Measurements from ENCODE around the gene SBF2. TPM values are rescaled to one million over a fixed set of nuclear protein-coding genes. Genes with fewer than 3 reads are reported as not detected.

SBF2 gene
- total RNA-seq, 3 donors from 2014 or later (not counting 1 experiment from before 2014, with no cell fraction given) = 25.2 to 26.9 (median 26.3) TPM

GRCh38 chr11:10162222-10162621 lies 131.8 kb downstream of the SBF2 start:
- 91% methylated on average over 2 of the region's 2 CpGs for whole genome bisulfite sequencing (ENCODE audit: insufficient coverage)
- H3K27me3 ChIP-seq (ENCODE audit: control insufficient read depth, insufficient read depth, low read length) = no peaks in the 10 kb centered on the region
- no peak for DNase-seq
- H3K4me3 ChIP-seq (ENCODE audit: low read length) = no peak overlapping the region
- no peak overlapping the region for H3K27ac ChIP-seq (ENCODE audit: low read length)
- no peaks in the 10 kb centered on the region for H3K36me3 ChIP-seq (ENCODE audit: control insufficient read depth, insufficient read depth, low read length)
- no peaks in the 10 kb centered on the region for H3K9me3 ChIP-seq (ENCODE audit: control insufficient read depth, insufficient read depth, low read length)
- no peak for ATAC-seq
- no peak for TF ChIP-seq CTCF (IDR thresholded peaks at IDR 0.05)
- H3K4me1 ChIP-seq (ENCODE audit: control insufficient read depth, insufficient read depth, low read length) = no peaks in the 10 kb centered on the region
- Mint-ChIP-seq H3K27ac (no peak overlapping the region), H3K4me3 (no peak overlapping the region), H3K4me1 (peaks cover 13 to 23% of the 10 kb centered on the region in 2 donors), H3K36me3 (peaks cover 9% of the 10 kb centered on the region), H3K27me3 (ENCODE audit: low read depth in 2 of 2) (no peaks in the 10 kb centered on the region), H3K9me3 (peaks cover 3 to 8% of the 10 kb centered on the region in 2 donors)
- intact Hi-C loops (cut with micrococcal nuclease) = no loop called here

- no peaks in the 10 kb centered on the region for H3K27me3 ChIP-seq (ENCODE audit: control insufficient read depth, insufficient read depth, low read length)
- no peak overlapping the region for H3K27ac ChIP-seq (ENCODE audit: low read length)
- DNase-seq (no peak), ATAC-seq (no peak)
- H3K4me1 ChIP-seq (ENCODE audit: control insufficient read depth, insufficient read depth, low read length) = no peaks in the 10 kb centered on the region
- H3K9me3 Mint-ChIP-seq = peaks cover 3 to 8% of the 10 kb centered on the region in 2 donors
- H3K4me3 Mint-ChIP-seq = no peak overlapping the region
- no peaks in the 10 kb centered on the region for H3K36me3 ChIP-seq (ENCODE audit: control insufficient read depth, insufficient read depth, low read length)
- no peak for TF ChIP-seq CTCF (IDR thresholded peaks at IDR 0.05)
- H3K27me3 Mint-ChIP-seq (ENCODE audit: low read depth in 2 of 2) = no peaks in the 10 kb centered on the region
- peaks cover 13 to 23% of the 10 kb centered on the region in 2 donors for H3K4me1 Mint-ChIP-seq
- H3K36me3 Mint-ChIP-seq = peaks cover 9% of the 10 kb centered on the region
- no CpG with 5 or more reads among the region's 2 CpGs for WGBS (ENCODE audit: insufficient coverage)
- no peaks in the 10 kb centered on the region for H3K9me3 ChIP-seq (ENCODE audit: control insufficient read depth, insufficient read depth, low read length)
- no peak overlapping the region for H3K27ac Mint-ChIP-seq
- no peak overlapping the region for H3K4me3 ChIP-seq (ENCODE audit: low read length)
- intact Hi-C loops (cut with micrococcal nuclease) = no loop called here
Observed at GRCh38 chr11:10160350-10160749, 133.7 kb downstream of the SBF2 start.

GRCh38 chr11:10158461-10158860 lies 135.6 kb downstream of the SBF2 start:
- Mint-ChIP-seq H3K36me3 (peaks cover 9% of the 10 kb centered on the region), H3K4me1 (peaks cover 17% of the 10 kb centered on the region in 2 donors), H3K27ac (no peak overlapping the region), H3K9me3 (peaks cover 3 to 8% of the 10 kb centered on the region in 2 donors), H3K4me3 (no peak overlapping the region), H3K27me3 (ENCODE audit: low read depth in 2 of 2) (no peaks in the 10 kb centered on the region)
- Histone ChIP-seq H3K4me1 (ENCODE audit: control insufficient read depth, insufficient read depth, low read length) (no peaks in the 10 kb centered on the region), H3K27ac (ENCODE audit: low read length) (no peak overlapping the region), H3K27me3 (ENCODE audit: control insufficient read depth, insufficient read depth, low read length) (no peaks in the 10 kb centered on the region), H3K4me3 (ENCODE audit: low read length) (no peak overlapping the region), H3K36me3 (ENCODE audit: control insufficient read depth, insufficient read depth, low read length) (no peaks in the 10 kb centered on the region), H3K9me3 (ENCODE audit: control insufficient read depth, insufficient read depth, low read length) (no peaks in the 10 kb centered on the region)
- ATAC-seq (no peak), DNase-seq (no peak)
- intact Hi-C loops (cut with micrococcal nuclease) = no loop called here
- TF ChIP-seq CTCF (IDR thresholded peaks at IDR 0.05) = no peak

GRCh38 chr11:10155793-10156490 lies 138.1 kb downstream of the SBF2 start:
- 95% methylated on average over 17 of the region's 17 CpGs for WGBS (ENCODE audit: insufficient coverage)
- Mint-ChIP-seq H3K4me1 (peaks cover 10 to 17% of the 10 kb centered on the region in 2 donors), H3K36me3 (peaks cover 9% of the 10 kb centered on the region), H3K9me3 (peaks cover 3 to 8% of the 10 kb centered on the region in 2 donors), H3K27ac (no peak overlapping the region), H3K27me3 (ENCODE audit: low read depth in 2 of 2) (no peaks in the 10 kb centered on the region), H3K4me3 (no peak overlapping the region)
- ATAC-seq (no peak), DNase-seq (no peak)
- intact Hi-C loops (cut with micrococcal nuclease) = no loop called here
- no peaks in the 10 kb centered on the region for H3K4me1 ChIP-seq (ENCODE audit: control insufficient read depth, insufficient read depth, low read length)
- TF ChIP-seq CTCF (IDR thresholded peaks at IDR 0.05) = no peak
- H3K36me3 ChIP-seq (ENCODE audit: control insufficient read depth, insufficient read depth, low read length) = no peaks in the 10 kb centered on the region
- no peak overlapping the region for H3K4me3 ChIP-seq (ENCODE audit: low read length)
- no peaks in the 10 kb centered on the region for H3K9me3 ChIP-seq (ENCODE audit: control insufficient read depth, insufficient read depth, low read length)
- H3K27me3 ChIP-seq (ENCODE audit: control insufficient read depth, insufficient read depth, low read length) = no peaks in the 10 kb centered on the region
- no peak overlapping the region for H3K27ac ChIP-seq (ENCODE audit: low read length)

All from natural killer cell (primary cell).